Urinary bladder (tissue), 4 donors: ENCODE results near the gene ACIN1. TPM values are rescaled to one million over a fixed set of nuclear protein-coding genes. Genes with fewer than 3 reads are reported as not detected.

Source experiments
- DNase-seq: peaks from one replicate; pipeline ENCODE4 v3.0.0-alpha.2; 2015; ENCODE audit errors: extremely low spot score
- H3K27ac ChIP-seq: one replicate; pipeline ENCODE4 v1.5.1; 2013; ENCODE audit warnings: low read depth, mild to moderate bottlenecking, moderate library complexity
- H3K36me3 ChIP-seq: one replicate; pipeline ENCODE4 v1.6.1; 2013; ENCODE audit warnings: mild to moderate bottlenecking, moderate library complexity; ENCODE audit not compliant: insufficient read depth
- H3K4me1 ChIP-seq: one replicate; pipeline ENCODE4 v1.6.1; 2013; ENCODE audit warnings: mild to moderate bottlenecking, moderate library complexity; ENCODE audit not compliant: insufficient read depth
- H3K4me3 ChIP-seq: one replicate; pipeline ENCODE4 v1.5.1; 2013; ENCODE audit warnings: low read depth, low read length
- WGBS: extraction: QIAGEN DNeasy Blood & Tissue Kit; methylation state at CpG from one replicate; pipeline ENCODE4 v1.1.7; 2013; 5-methylcytosine and 5-hydroxymethylcytosine counted together
- polyA plus RNA-seq: library from polyadenylated mRNA; stranded (reverse); fragments of 200-250 nt; gene quantifications from one replicate; pipeline ENCODE4 v1.2.3, GENCODE V29; 2013
- total RNA-seq: library from RNA; depleted of rRNA; stranded (reverse); fragments of >200 nt; gene quantifications from one replicate; pipeline ENCODE4 v1.2.3, GENCODE V29; 2014
- donor health status: healthy with polysubstance abuse.
- donor health status: healthy.

Gene ACIN1
- total and polyA plus RNA-seq, 2 donors = 82.2 to 87.9 TPM

- Histone ChIP-seq H3K27ac (no peak overlapping the region), H3K4me1 (no peaks in the 10 kb centered on the region), H3K4me3 (peak overlapping the region; percentile 74), H3K36me3 (no peaks in the 10 kb centered on the region)
- WGBS = 78% methylated on average over 2 of the region's 2 CpGs
- no peak for DNase-seq
Observed at GRCh38 chr14:23093526-23093925, 1.4 kb downstream of the ACIN1 start.

- 67% methylated on average over 2 of the region's 2 CpGs for WGBS
Observed at GRCh38 chr14:23093104-23093503, 1.8 kb downstream of the ACIN1 start.

GRCh38 chr14:23091294-23092225 is 3.4 kb downstream of the ACIN1 start:
- Histone ChIP-seq H3K27ac (no peak overlapping the region), H3K4me3 (no peak overlapping the region), H3K36me3 (peaks cover 2% of the 10 kb centered on the region), H3K4me1 (no peaks in the 10 kb centered on the region)
- no peak for DNase-seq
- 87% methylated on average over 12 of the region's 12 CpGs for WGBS

More at GRCh38 chr14:23093104-23093503, 1.8 kb downstream of the ACIN1 start:
- Histone ChIP-seq H3K36me3 (no peaks in the 10 kb centered on the region), H3K4me3 (no peak overlapping the region), H3K27ac (no peak overlapping the region), H3K4me1 (no peaks in the 10 kb centered on the region)
- no peak for DNase-seq

GRCh38 chr14:23090254-23090636 is 4.7 kb downstream of the ACIN1 start:
- no peak for DNase-seq
- H3K27ac ChIP-seq = no peak overlapping the region
- H3K4me1 ChIP-seq = no peaks in the 10 kb centered on the region
- H3K4me3 ChIP-seq = no peak overlapping the region
- peaks cover 7% of the 10 kb centered on the region for H3K36me3 ChIP-seq
- 75% methylated on average over 4 of the region's 4 CpGs for WGBS

GRCh38 chr14:23089498-23090253 is 5.3 kb downstream of the ACIN1 start:
- WGBS = 89% methylated on average over 12 of the region's 12 CpGs
- Histone ChIP-seq H3K27ac (no peak overlapping the region), H3K4me3 (no peak overlapping the region), H3K36me3 (peaks cover 10% of the 10 kb centered on the region), H3K4me1 (no peaks in the 10 kb centered on the region)
- DNase-seq = no peak

- Histone ChIP-seq H3K27ac (no peak overlapping the region), H3K36me3 (peaks cover 13% of the 10 kb centered on the region), H3K4me3 (no peak overlapping the region), H3K4me1 (no peaks in the 10 kb centered on the region)
- no peak for DNase-seq
- WGBS = 79% methylated on average over 1 of the region's 1 CpG
Observed at GRCh38 chr14:23086565-23086964, 8.4 kb downstream of the ACIN1 start.

GRCh38 chr14:23085458-23085857 is 9.5 kb downstream of the ACIN1 start:
- peaks cover 17% of the 10 kb centered on the region for H3K36me3 ChIP-seq
- H3K27ac ChIP-seq = no peak overlapping the region
- H3K4me1 ChIP-seq = no peaks in the 10 kb centered on the region
- no peak for DNase-seq
- 70% methylated on average over 3 of the region's 3 CpGs for WGBS
- H3K4me3 ChIP-seq = no peak overlapping the region

GRCh38 chr14:23080474-23080873 is 14.5 kb downstream of the ACIN1 start:
- H3K4me1 ChIP-seq = no peaks in the 10 kb centered on the region
- 75% methylated on average over 1 of the region's 1 CpG for WGBS
- no peak for DNase-seq
- peaks cover 15% of the 10 kb centered on the region for H3K36me3 ChIP-seq
- H3K4me3 ChIP-seq = no peak overlapping the region
- H3K27ac ChIP-seq = no peak overlapping the region

GRCh38 chr14:23079716-23080115 is 15.2 kb downstream of the ACIN1 start:
- no peak for DNase-seq
- Histone ChIP-seq H3K27ac (peak overlapping the region; percentile 18), H3K4me3 (no peak overlapping the region), H3K4me1 (no peaks in the 10 kb centered on the region), H3K36me3 (peaks cover 11% of the 10 kb centered on the region)
- WGBS = 82% methylated on average over 2 of the region's 2 CpGs

- H3K36me3 ChIP-seq = peaks cover 11% of the 10 kb centered on the region
- WGBS = 18% methylated on average over 2 of the region's 2 CpGs
- H3K4me3 ChIP-seq = no peak overlapping the region
- no peak for DNase-seq
- H3K4me1 ChIP-seq = no peaks in the 10 kb centered on the region
- no peak overlapping the region for H3K27ac ChIP-seq
Observed at GRCh38 chr14:23078692-23079116, 16.2 kb downstream of the ACIN1 start.

GRCh38 chr14:23077962-23078361 is 17.0 kb downstream of the ACIN1 start:
- H3K4me1 ChIP-seq = no peaks in the 10 kb centered on the region
- no peak overlapping the region for H3K27ac ChIP-seq
- DNase-seq = no peak
- no peak overlapping the region for H3K4me3 ChIP-seq
- peaks cover 11% of the 10 kb centered on the region for H3K36me3 ChIP-seq
- WGBS = 89% methylated on average over 5 of the region's 5 CpGs

GRCh38 chr14:23076785-23077408 is 18.0 kb downstream of the ACIN1 start:
- peaks cover 11% of the 10 kb centered on the region for H3K36me3 ChIP-seq
- no peak for DNase-seq
- WGBS = 67% methylated on average over 5 of the region's 5 CpGs
- H3K4me1 ChIP-seq = no peaks in the 10 kb centered on the region
- H3K4me3 ChIP-seq = no peak overlapping the region
- H3K27ac ChIP-seq = no peak overlapping the region

GRCh38 chr14:23074906-23075305 is 20.0 kb downstream of the ACIN1 start:
- no peaks in the 10 kb centered on the region for H3K4me1 ChIP-seq
- DNase-seq = no peak
- peaks cover 8% of the 10 kb centered on the region for H3K36me3 ChIP-seq
- WGBS = 93% methylated on average over 1 of the region's 1 CpG
- no peak overlapping the region for H3K4me3 ChIP-seq
- no peak overlapping the region for H3K27ac ChIP-seq
